NOMO-1 (cell line): ENCODE data around the gene VAMP7.
"Not testable (repeated sequence)": the region's sequence is repeated elsewhere in the genome, so short reads cannot be mapped to it uniquely, and the experiment has no call there.

Source experiments
- DNase-seq, 2 experiments: peaks; one replicate each; lab custom pipeline; 2025; ENCODE audit not compliant: unreplicated experiment in 2 of 2; lab: John Stamatoyannopoulos, UW

Gene VAMP7

DNA sequence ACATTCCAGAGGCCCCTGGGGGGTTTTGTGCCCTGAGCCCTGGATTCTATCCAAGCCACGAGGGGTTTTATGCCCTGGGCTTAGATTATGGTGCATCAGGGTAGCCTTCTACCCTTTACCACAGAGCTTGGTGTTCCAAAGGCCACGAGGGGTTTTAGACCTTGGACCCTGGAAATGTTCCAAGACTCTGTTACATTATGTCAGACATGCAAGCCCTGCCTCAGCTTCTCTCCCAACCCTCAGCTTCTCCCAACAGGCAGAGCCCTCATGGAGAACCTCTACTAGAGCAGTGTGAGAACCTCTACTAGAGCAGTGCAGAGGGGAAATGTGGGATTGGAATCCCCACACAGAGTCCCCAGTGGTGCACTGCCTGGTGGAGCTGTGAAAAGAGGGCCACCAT is 105.8 kb downstream of the VAMP7 start:
- DNase-seq = not testable (repeated sequence)

DNA sequence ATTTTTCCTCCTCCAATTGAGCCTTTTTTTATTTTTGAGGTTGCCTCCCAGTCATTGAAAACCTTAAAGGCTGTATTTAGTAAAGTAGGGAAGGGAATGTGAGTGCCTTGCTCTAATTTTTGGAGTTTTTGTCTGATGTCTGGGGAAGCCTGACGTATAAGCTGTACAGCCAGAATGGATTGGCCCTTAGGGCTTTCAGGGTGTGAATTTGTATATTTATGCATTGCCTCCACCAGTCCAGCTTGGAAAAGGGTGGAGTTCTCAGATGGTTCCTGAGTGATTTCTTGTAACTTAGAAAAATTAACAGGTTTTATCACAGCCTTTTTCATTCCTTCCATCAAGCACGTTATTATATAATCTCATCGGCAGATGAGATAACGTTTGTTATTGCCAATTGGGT is 107.7 kb downstream of the VAMP7 start:
- no peak for DNase-seq
